Thyroid gland (tissue), 4 donors: ENCODE measurements around the gene SH3RF2.

ENCODE experiments used
- CTCF ChIP-seq, 6 experiments: fragments of 200-600 bp in 3 of 6; fragments of 450-650 bp in 3 of 6; sonication (generic) in 3 of 6; IDR thresholded peaks; one replicate each; pipeline ENCODE4 v1.5.1; 2016 to 2019; ENCODE audit warnings: antibody characterized with exemption in 6 of 6, mild to moderate bottlenecking in 2 of 6, inconsistent platforms in 1 of 6, moderate library complexity in 1 of 6
- POLR2A ChIP-seq, 2 donors: fragments of 450-650 bp; IDR thresholded peaks; one replicate each; pipeline ENCODE4 v1.6.1; 2017; ENCODE audit warnings: antibody characterized with exemption in 2 of 2, mild to moderate bottlenecking in 2 of 2, moderate library complexity in 1 of 2

GRCh38 chr5:145942749-145943148 is 6.4 kb downstream of the SH3RF2 start:
- TF ChIP-seq POLR2A (IDR thresholded peaks at IDR 0.05): no peak
- no peak for TF ChIP-seq CTCF (IDR thresholded peaks at IDR 0.05)
